ENCODE measurements around the gene TP53INP2. TPM values are rescaled to one million over a fixed set of nuclear protein-coding genes. Genes with fewer than 3 reads are reported as not detected.

TP53INP2 gene
- total and polyA plus RNA-seq, 9 of the 15 experiments (the other 6 are each of a cell fraction or from before 2014, with no cell fraction given) = 0.43 to 5.0 (median 1.3) TPM

GRCh38 chr20:34750484-34750883, 46.3 kb downstream of the TP53INP2 start:
- Histone ChIP-seq H4K20me1 (replicated peaks; ENCODE audit: control insufficient read depth, insufficient read depth, low read length) (no peaks in the 10 kb centered on the region), H2AFZ (ENCODE audit: low read depth, low read length) (no peak overlapping the region), H3K4me1 (replicated peaks in 1 of 2; ENCODE audit: control insufficient read depth in 2 of 2, insufficient read depth in 2 of 2, low read length in 2 of 2) (no peaks in the 10 kb centered on the region), H3K4me2 (ENCODE audit: insufficient read depth, low read length) (no peak overlapping the region), H3K9ac (ENCODE audit: insufficient read depth in 1 of 2, low read depth in 2 of 2, low read length in 2 of 2) (no peak overlapping the region), H3K27ac (ENCODE audit: extremely low read depth, low read depth, low read length) (no peak overlapping the region), H3K27me3 (ENCODE audit: control insufficient read depth in 2 of 2, insufficient read depth in 2 of 2, low read length in 2 of 2) (no peaks in the 10 kb centered on the region), H3K36me3 (ENCODE audit: control insufficient read depth, insufficient read depth, low read length) (peaks cover 70% of the 10 kb centered on the region; the same call in 2 of the 3 replicates), H3K4me3 (no peak overlapping the region), H3K9me1 (ENCODE audit: control insufficient read depth, insufficient read depth, low read length) (no peaks in the 10 kb centered on the region), H3K9me3 (replicated peaks; ENCODE audit: control insufficient read depth, insufficient read depth, low read depth, low read length) (no peaks in the 10 kb centered on the region), H3K79me2 (ENCODE audit: control insufficient read depth, insufficient read depth, low read length) (no peaks in the 10 kb centered on the region)
- ATAC-seq (no peak), FAIRE-seq (no peak), DNase-seq (ENCODE audit: extremely low read depth in 1 of 4, low spot score in 3 of 4) (no peak)
- ChIA-PET CTCF (ENCODE audit: low intra/inter-chr PET ratio) (no interaction called here), POLR2A (interaction anchor here (0.6 kb wide), 1 partner anchor 876 kb away, joined by 3 read pairs; no protein-coding TSS in a partner anchor)
- in situ Hi-C loops (cut with MboI) (no loop called here), intact Hi-C loops (cut with micrococcal nuclease) (no loop called here)
- BruUV-seq (replicated peaks) = no TSS peak
- 40% methylated on average over 2 of the region's 2 CpGs for WGBS (ENCODE audit: insufficient coverage, low coverage, missing lambda C conversion rate)
- no peak for TF ChIP-seq ZNF408 (CRISPR knock-in tag; IDR thresholded peaks at IDR 0.05; ENCODE audit: low read depth)
- no peak for TF ChIP-seq TAF7 (tag; IDR thresholded peaks at IDR 0.05)
- TF ChIP-seq CEBPB (tag; IDR thresholded peaks at IDR 0.05) = no peak
- no peak for TF ChIP-seq CHD7 (IDR thresholded peaks at IDR 0.05; ENCODE audit: low read depth, low read length)
- no peak for TF ChIP-seq SIN3B (IDR thresholded peaks at IDR 0.05; ENCODE audit: low read depth)
- no peak for TF ChIP-seq CREBBP (IDR thresholded peaks at IDR 0.05; ENCODE audit: low read depth, low read length)
- no peak for TF ChIP-seq IRF9 (tag; IDR thresholded peaks at IDR 0.05)
- TF ChIP-seq TFAP4 (CRISPR knock-in tag; IDR thresholded peaks at IDR 0.05; ENCODE audit: borderline replicate concordance) = no peak
- no peak for TF ChIP-seq ZNF347 (CRISPR knock-in tag; IDR thresholded peaks at IDR 0.05; ENCODE audit: low read depth)
- TF ChIP-seq ZNF253 (CRISPR knock-in tag; conservative IDR thresholded peaks at IDR 0.05) = no peak
